ENCODE data around the gene LCMT2. TPM values are rescaled to one million over a fixed set of nuclear protein-coding genes. Genes with fewer than 3 reads are reported as not detected.
"Not testable (repeated sequence)": the region's sequence is repeated elsewhere in the genome, so short reads cannot be mapped to it uniquely, and the experiment has no call there.

The LCMT2 gene
- total RNA-seq, 1 donor from 2014 or later = 1.2 TPM

GRCh38 chr15:43292375-43293078, 37.8 kb downstream of the LCMT2 start:
- H3K4me1 ChIP-seq = peaks cover 0 to 8% of the 10 kb centered on the region in 2 donors
- H3K27me3 ChIP-seq = no peaks in the 10 kb centered on the region
- intact Hi-C loops (cut with DNase I) = no loop called here
- H3K4me3 ChIP-seq = no peak overlapping the region
- H3K27ac ChIP-seq = no peak overlapping the region
- no peaks in the 10 kb centered on the region for H3K36me3 ChIP-seq
- no peak for TF ChIP-seq CTCF (IDR thresholded peaks at IDR 0.05)
- H3K9me3 ChIP-seq = no peaks in the 10 kb centered on the region
- no peak for DNase-seq (ENCODE audit: low spot score in 2 of 2)

GRCh38 chr15:43289656-43290055, 40.7 kb downstream of the LCMT2 start:
- H3K4me1 ChIP-seq; H3K4me3 ChIP-seq; intact Hi-C loops (cut with DNase I); H3K27ac ChIP-seq; H3K9me3 ChIP-seq; DNase-seq (ENCODE audit: low spot score in 2 of 2); H3K36me3 ChIP-seq; H3K27me3 ChIP-seq: not testable (repeated sequence)

GRCh38 chr15:43287254-43287653, 43.1 kb downstream of the LCMT2 start:
- no peak for DNase-seq (ENCODE audit: low spot score in 2 of 2)
- intact Hi-C loops (cut with DNase I) = no loop called here
- no peaks in the 10 kb centered on the region for H3K9me3 ChIP-seq
- H3K27me3 ChIP-seq = no peaks in the 10 kb centered on the region
- H3K4me3 ChIP-seq = no peak overlapping the region
- TF ChIP-seq CTCF (IDR thresholded peaks at IDR 0.05) = no peak
- no peaks in the 10 kb centered on the region for H3K4me1 ChIP-seq
- H3K36me3 ChIP-seq = no peaks in the 10 kb centered on the region
- H3K27ac ChIP-seq = no peak overlapping the region

- no peaks in the 10 kb centered on the region for H3K9me3 ChIP-seq
- H3K27ac ChIP-seq = no peak overlapping the region
- H3K36me3 ChIP-seq = no peaks in the 10 kb centered on the region
- no peaks in the 10 kb centered on the region for H3K27me3 ChIP-seq
- no peak for TF ChIP-seq CTCF (IDR thresholded peaks at IDR 0.05)
- DNase-seq (ENCODE audit: low spot score in 2 of 2) = no peak
- no peaks in the 10 kb centered on the region for H3K4me1 ChIP-seq
- no peak overlapping the region for H3K4me3 ChIP-seq
- intact Hi-C loops (cut with DNase I) = no loop called here
Observed at GRCh38 chr15:43286074-43286473, 44.3 kb downstream of the LCMT2 start.

GRCh38 chr15:43285609-43286037, 44.8 kb downstream of the LCMT2 start:
- peak; percentile 78 to 84 (median 81) for TF ChIP-seq CTCF (IDR thresholded peaks at IDR 0.05)
- no peaks in the 10 kb centered on the region for H3K27me3 ChIP-seq
- no peaks in the 10 kb centered on the region for H3K4me1 ChIP-seq
- intact Hi-C loops (cut with DNase I) = loop anchor here (1.0 kb wide), 1 partner anchor 60 kb away; no protein-coding TSS in a partner anchor
- no peak overlapping the region for H3K27ac ChIP-seq
- no peak overlapping the region for H3K4me3 ChIP-seq
- no peaks in the 10 kb centered on the region for H3K9me3 ChIP-seq
- no peak for DNase-seq (ENCODE audit: low spot score in 2 of 2)
- no peaks in the 10 kb centered on the region for H3K36me3 ChIP-seq

- Histone ChIP-seq H3K4me3 (no peak overlapping the region), H3K4me1 (no peaks in the 10 kb centered on the region), H3K9me3 (no peaks in the 10 kb centered on the region), H3K27me3 (no peaks in the 10 kb centered on the region), H3K36me3 (no peaks in the 10 kb centered on the region), H3K27ac (no peak overlapping the region)
- intact Hi-C loops (cut with DNase I) = no loop called here
- no peak for TF ChIP-seq CTCF (IDR thresholded peaks at IDR 0.05)
- no peak for DNase-seq (ENCODE audit: low spot score in 2 of 2)
Observed at GRCh38 chr15:43283526-43283925, 46.8 kb downstream of the LCMT2 start.
